Measurements from ENCODE around the gene RBBP5.

Gene RBBP5

DNA sequence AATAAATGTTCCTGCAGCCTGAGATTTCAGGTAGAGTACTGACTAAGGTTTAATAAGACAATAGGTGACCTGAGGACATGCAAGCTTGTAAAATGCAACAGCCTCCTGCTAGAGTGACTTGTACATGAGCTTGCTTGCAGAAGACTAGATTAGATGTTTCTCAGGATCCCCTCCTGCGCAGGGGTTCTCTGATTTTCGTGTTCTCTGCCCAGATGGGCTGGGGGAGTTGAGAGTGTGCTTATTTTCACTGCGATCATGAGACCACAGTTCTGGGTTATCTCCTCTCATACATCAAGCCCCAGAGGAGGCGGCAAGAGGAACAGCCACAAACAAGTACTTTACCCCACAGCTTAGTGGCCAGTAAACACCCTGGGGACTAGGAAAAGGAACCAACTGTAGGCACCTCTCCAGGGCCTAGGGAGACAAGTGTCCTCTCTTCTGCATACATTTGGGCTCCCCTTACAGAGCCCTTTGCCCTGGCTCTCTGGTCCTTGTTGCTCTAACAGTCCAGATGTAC, 45.5 kb downstream of the RBBP5 start:
- no peak overlapping the region for H2BK120ac ChIP-seq (ENCODE audit: low read depth, low read length)
- H3K23ac ChIP-seq (ENCODE audit: low read depth, low read length, poor library complexity) = no peak overlapping the region
- no peaks in the 10 kb centered on the region for H3K9me3 ChIP-seq (replicated peaks in 1 of 2; ENCODE audit: control insufficient read depth in 2 of 2, insufficient read depth in 1 of 2, low read depth in 1 of 2, low read length in 2 of 2)
- H3K4ac ChIP-seq (ENCODE audit: low read length) = no peak overlapping the region
- H3K9ac ChIP-seq (ENCODE audit: low read depth, low read length, poor library complexity) = no peak overlapping the region
- H4K8ac ChIP-seq (ENCODE audit: low read depth, low read length) = no peak overlapping the region
- no CpG with 5 or more reads among the region's 4 CpGs for WGBS, 2 donors (ENCODE audit: extremely low coverage in 2 of 2, insufficient read length in 2 of 2, insufficient replicate concordance in 1 of 2)
- H3K79me1 ChIP-seq (ENCODE audit: low read depth, low read length) = no peaks in the 10 kb centered on the region
- no peak overlapping the region for H2AFZ ChIP-seq (ENCODE audit: low read length)
- no peak overlapping the region for H2BK12ac ChIP-seq (ENCODE audit: low read length)
- H3K4me3 ChIP-seq (ENCODE audit: low read length in 2 of 2) = no peak overlapping the region
- no peak overlapping the region for H2AK5ac ChIP-seq (ENCODE audit: low read depth, low read length)
- no peak overlapping the region for H2BK5ac ChIP-seq (ENCODE audit: low read length)
- H3K4me1 ChIP-seq (ENCODE audit: control insufficient read depth in 2 of 2, insufficient read depth in 1 of 2, low read depth in 1 of 2, low read length in 2 of 2) = peaks cover 0 to under 1% of the 10 kb centered on the region in 2 donors
- no peak for DNase-seq (ENCODE audit: low spot score)
- no peak overlapping the region for H4K91ac ChIP-seq (ENCODE audit: low read depth, low read length, poor library complexity)
- no peak overlapping the region for H3K4me2 ChIP-seq (ENCODE audit: insufficient read depth, low read length, poor library complexity, severe bottlenecking)
- H3K14ac ChIP-seq (ENCODE audit: low read length) = no peak overlapping the region
- no peak overlapping the region for H3K27ac ChIP-seq (replicated peaks; ENCODE audit: low read length)
- H3K27me3 ChIP-seq (ENCODE audit: control insufficient read depth in 3 of 3, insufficient read depth in 3 of 3, low read depth in 1 of 3, low read length in 3 of 3) = peaks cover 0 to 8% (median 0%) of the 10 kb centered on the region in 3 experiments
- H3K36me3 ChIP-seq (replicated peaks in 1 of 2; ENCODE audit: control insufficient read depth in 2 of 2, insufficient read depth in 2 of 2, low read length in 2 of 2) = no peaks in the 10 kb centered on the region
- no peak overlapping the region for H2BK15ac ChIP-seq (ENCODE audit: low read length)
- no peak overlapping the region for H3K18ac ChIP-seq (ENCODE audit: low read length)

DNA sequence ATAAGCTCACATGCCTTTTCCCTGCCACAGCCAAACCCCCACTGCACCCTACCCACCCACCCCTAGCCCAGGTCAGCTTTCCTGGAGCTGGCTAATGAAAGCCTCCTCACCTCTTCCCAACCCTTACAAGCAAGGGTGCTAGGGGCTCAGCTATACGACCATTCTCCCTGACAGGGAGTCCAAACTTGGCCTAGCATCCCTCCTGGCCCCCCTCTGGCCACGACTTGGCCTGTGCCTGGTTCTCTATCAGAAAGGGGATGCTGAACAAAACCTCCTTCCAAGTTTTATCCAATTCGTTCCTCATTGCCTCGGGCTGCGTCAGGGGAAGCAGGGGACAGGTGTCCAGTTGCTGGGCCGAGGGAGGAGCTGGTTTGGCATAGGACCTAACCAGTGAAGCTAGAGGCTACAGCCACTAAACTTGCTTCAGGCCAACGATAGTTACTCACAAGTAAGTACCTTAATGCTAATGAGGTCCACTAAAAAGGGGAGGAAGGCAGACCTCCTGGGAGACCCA, 46.1 kb downstream of the RBBP5 start:
- no peak overlapping the region for H2BK120ac ChIP-seq (ENCODE audit: low read depth, low read length)
- no peak overlapping the region for H3K4me2 ChIP-seq (ENCODE audit: insufficient read depth, low read length, poor library complexity, severe bottlenecking)
- peaks cover 0 to 8% (median 0%) of the 10 kb centered on the region in 3 experiments for H3K27me3 ChIP-seq (ENCODE audit: control insufficient read depth in 3 of 3, insufficient read depth in 3 of 3, low read depth in 1 of 3, low read length in 3 of 3)
- H2AK5ac ChIP-seq (ENCODE audit: low read depth, low read length) = no peak overlapping the region
- H3K9ac ChIP-seq (ENCODE audit: low read depth, low read length, poor library complexity) = no peak overlapping the region
- no peak overlapping the region for H2BK15ac ChIP-seq (ENCODE audit: low read length)
- no CpG with 5 or more reads among the region's 7 CpGs for WGBS, 2 donors (ENCODE audit: extremely low coverage in 2 of 2, insufficient read length in 2 of 2, insufficient replicate concordance in 1 of 2)
- H2BK5ac ChIP-seq (ENCODE audit: low read length) = no peak overlapping the region
- H3K4ac ChIP-seq (ENCODE audit: low read length) = no peak overlapping the region
- H2AFZ ChIP-seq (ENCODE audit: low read length) = no peak overlapping the region
- H4K8ac ChIP-seq (ENCODE audit: low read depth, low read length) = no peak overlapping the region
- no peak overlapping the region for H2BK12ac ChIP-seq (ENCODE audit: low read length)
- H3K4me1 ChIP-seq (ENCODE audit: control insufficient read depth in 2 of 2, insufficient read depth in 1 of 2, low read depth in 1 of 2, low read length in 2 of 2) = peaks cover 0 to 3% of the 10 kb centered on the region in 2 donors
- H3K9me3 ChIP-seq (replicated peaks in 1 of 2; ENCODE audit: control insufficient read depth in 2 of 2, insufficient read depth in 1 of 2, low read depth in 1 of 2, low read length in 2 of 2) = no peaks in the 10 kb centered on the region
- no peak overlapping the region for H3K27ac ChIP-seq (replicated peaks; ENCODE audit: low read length)
- no peak overlapping the region for H3K23ac ChIP-seq (ENCODE audit: low read depth, low read length, poor library complexity)
- H3K36me3 ChIP-seq (replicated peaks in 1 of 2; ENCODE audit: control insufficient read depth in 2 of 2, insufficient read depth in 2 of 2, low read length in 2 of 2) = no peaks in the 10 kb centered on the region
- no peaks in the 10 kb centered on the region for H3K79me1 ChIP-seq (ENCODE audit: low read depth, low read length)
- H3K14ac ChIP-seq (ENCODE audit: low read length) = no peak overlapping the region
- no peak overlapping the region for H3K4me3 ChIP-seq (ENCODE audit: low read length in 2 of 2)
- H3K18ac ChIP-seq (ENCODE audit: low read length) = no peak overlapping the region
- no peak for DNase-seq (ENCODE audit: low spot score)
- no peak overlapping the region for H4K91ac ChIP-seq (ENCODE audit: low read depth, low read length, poor library complexity)

GRCh38 chr1:205074513-205074912, 47.3 kb downstream of the RBBP5 start:
- Histone ChIP-seq H3K9ac (ENCODE audit: low read depth, low read length, poor library complexity) (no peak overlapping the region), H3K14ac (ENCODE audit: low read length) (no peak overlapping the region), H2BK120ac (ENCODE audit: low read depth, low read length) (no peak overlapping the region), H3K79me1 (ENCODE audit: low read depth, low read length) (no peaks in the 10 kb centered on the region), H3K4me1 (ENCODE audit: control insufficient read depth in 2 of 2, insufficient read depth in 1 of 2, low read depth in 1 of 2, low read length in 2 of 2) (peaks cover 0 to 3% of the 10 kb centered on the region in 2 donors), H3K27ac (replicated peaks; ENCODE audit: low read length) (no peak overlapping the region), H2AFZ (ENCODE audit: low read length) (no peak overlapping the region), H3K4me3 (ENCODE audit: low read length in 2 of 2) (no peak overlapping the region), H3K36me3 (replicated peaks in 1 of 2; ENCODE audit: control insufficient read depth in 2 of 2, insufficient read depth in 2 of 2, low read length in 2 of 2) (no peaks in the 10 kb centered on the region), H3K23ac (ENCODE audit: low read depth, low read length, poor library complexity) (peak overlapping the region; percentile 46), H4K91ac (ENCODE audit: low read depth, low read length, poor library complexity) (no peak overlapping the region), H3K4me2 (ENCODE audit: insufficient read depth, low read length, poor library complexity, severe bottlenecking) (no peak overlapping the region), H2BK5ac (ENCODE audit: low read length) (no peak overlapping the region), H3K9me3 (replicated peaks in 1 of 2; ENCODE audit: control insufficient read depth in 2 of 2, insufficient read depth in 1 of 2, low read depth in 1 of 2, low read length in 2 of 2) (no peaks in the 10 kb centered on the region), H2BK12ac (ENCODE audit: low read length) (no peak overlapping the region), H2AK5ac (ENCODE audit: low read depth, low read length) (no peak overlapping the region), H2BK15ac (ENCODE audit: low read length) (no peak overlapping the region), H3K18ac (ENCODE audit: low read length) (no peak overlapping the region), H4K8ac (ENCODE audit: low read depth, low read length) (no peak overlapping the region), H3K4ac (ENCODE audit: low read length) (no peak overlapping the region), H3K27me3 (ENCODE audit: control insufficient read depth in 3 of 3, insufficient read depth in 3 of 3, low read depth in 1 of 3, low read length in 3 of 3) (peaks cover 0 to 8% (median 0%) of the 10 kb centered on the region in 3 experiments)
- DNase-seq (ENCODE audit: low spot score) = no peak
- no CpG with 5 or more reads among the region's 7 CpGs for WGBS, 2 donors (ENCODE audit: extremely low coverage in 2 of 2, insufficient read length in 2 of 2, insufficient replicate concordance in 1 of 2)

GRCh38 chr1:205074084-205074483, 47.7 kb downstream of the RBBP5 start:
- H3K9me3 ChIP-seq (replicated peaks in 1 of 2; ENCODE audit: control insufficient read depth in 2 of 2, insufficient read depth in 1 of 2, low read depth in 1 of 2, low read length in 2 of 2) = no peaks in the 10 kb centered on the region
- no peak for DNase-seq (ENCODE audit: low spot score)
- H2BK15ac ChIP-seq (ENCODE audit: low read length) = no peak overlapping the region
- H3K23ac ChIP-seq (ENCODE audit: low read depth, low read length, poor library complexity) = no peak overlapping the region
- H4K91ac ChIP-seq (ENCODE audit: low read depth, low read length, poor library complexity) = no peak overlapping the region
- H2BK120ac ChIP-seq (ENCODE audit: low read depth, low read length) = no peak overlapping the region
- peak overlapping the region; percentile 29 for H3K18ac ChIP-seq (ENCODE audit: low read length)
- no peak overlapping the region for H3K9ac ChIP-seq (ENCODE audit: low read depth, low read length, poor library complexity)
- no peak overlapping the region for H3K4ac ChIP-seq (ENCODE audit: low read length)
- no peak overlapping the region for H4K8ac ChIP-seq (ENCODE audit: low read depth, low read length)
- no peak overlapping the region for H3K4me2 ChIP-seq (ENCODE audit: insufficient read depth, low read length, poor library complexity, severe bottlenecking)
- no peak overlapping the region for H2BK5ac ChIP-seq (ENCODE audit: low read length)
- no peak overlapping the region for H3K27ac ChIP-seq (replicated peaks; ENCODE audit: low read length)
- H3K36me3 ChIP-seq (replicated peaks in 1 of 2; ENCODE audit: control insufficient read depth in 2 of 2, insufficient read depth in 2 of 2, low read length in 2 of 2) = no peaks in the 10 kb centered on the region
- no CpG with 5 or more reads among the region's 11 CpGs for WGBS, 2 donors (ENCODE audit: extremely low coverage in 2 of 2, insufficient read length in 2 of 2, insufficient replicate concordance in 1 of 2)
- H3K14ac ChIP-seq (ENCODE audit: low read length) = no peak overlapping the region
- peaks cover 0 to 3% of the 10 kb centered on the region in 2 donors for H3K4me1 ChIP-seq (ENCODE audit: control insufficient read depth in 2 of 2, insufficient read depth in 1 of 2, low read depth in 1 of 2, low read length in 2 of 2)
- H3K79me1 ChIP-seq (ENCODE audit: low read depth, low read length) = no peaks in the 10 kb centered on the region
- no peak overlapping the region for H2BK12ac ChIP-seq (ENCODE audit: low read length)
- H3K4me3 ChIP-seq (ENCODE audit: low read length in 2 of 2) = no peak overlapping the region
- peaks cover 0 to 8% (median 0%) of the 10 kb centered on the region in 3 experiments for H3K27me3 ChIP-seq (ENCODE audit: control insufficient read depth in 3 of 3, insufficient read depth in 3 of 3, low read depth in 1 of 3, low read length in 3 of 3)
- H2AFZ ChIP-seq (ENCODE audit: low read length) = no peak overlapping the region
- no peak overlapping the region for H2AK5ac ChIP-seq (ENCODE audit: low read depth, low read length)

All from neuronal stem cell (in vitro differentiated cells).